ENCODE results near the gene MTA2. TPM values are rescaled to one million over a fixed set of nuclear protein-coding genes. Genes with fewer than 3 reads are reported as not detected.

MTA2 gene
- total RNA-seq, 4 donors from 2014 or later = 50.9 to 87.4 (median 61.6) TPM

GRCh38 chr11:62566247-62566646 lies 35.4 kb downstream of the MTA2 start:
- TF ChIP-seq CTCF (IDR thresholded peaks at IDR 0.05; ENCODE audit: low read depth) = no peak

- TF ChIP-seq CTCF (IDR thresholded peaks at IDR 0.05; ENCODE audit: low read depth) = no peak
These were observed 36.4 kb downstream of the MTA2 start for GRCh38 chr11:62565100-62565802.

- no peak for TF ChIP-seq CTCF (IDR thresholded peaks at IDR 0.05; ENCODE audit: low read depth)
These were observed 41.0 kb downstream of the MTA2 start for GRCh38 chr11:62560566-62561103.

- no peak for TF ChIP-seq CTCF (IDR thresholded peaks at IDR 0.05; ENCODE audit: low read depth)
These were observed 42.5 kb downstream of the MTA2 start for GRCh38 chr11:62559204-62559603.

- TF ChIP-seq CTCF (IDR thresholded peaks at IDR 0.05; ENCODE audit: low read depth) = no peak
These were observed 43.0 kb downstream of the MTA2 start for GRCh38 chr11:62558669-62559068.

- TF ChIP-seq CTCF (IDR thresholded peaks at IDR 0.05; ENCODE audit: low read depth) = no peak
These were observed 44.6 kb downstream of the MTA2 start for GRCh38 chr11:62556875-62557631.

Data from subcutaneous adipose tissue (tissue), 4 donors.